H1 (cell line): Measurements from ENCODE around the gene ATF3. TPM values are rescaled to one million over a fixed set of nuclear protein-coding genes. Genes with fewer than 3 reads are reported as not detected.

ENCODE experiments used
- CTCF ChIA-PET: fragments of 300-600 bp; sonication (Branson Sonifier 250); formaldehyde crosslinking; loops from one replicate; lab custom pipeline; 2021; ENCODE audit not compliant: partially characterized antibody; lab: Charles Lee
- POLR2A ChIA-PET: fragments of 300-600 bp; sonication (Branson Sonifier 250); formaldehyde crosslinking; loops from one replicate; lab custom pipeline; 2021; ENCODE audit warnings: inconsistent platforms; ENCODE audit not compliant: partially characterized antibody; lab: Charles Lee
- DNase-seq, 2 experiments: peaks; one replicate each; pipeline versions ENCODE4 v3.0.0 to v3.0.0-alpha.2; 2010 to 2022; ENCODE audit warnings: low spot score in 2 of 2, low read depth in 1 of 2, mixed read lengths in 1 of 2
- FAIRE-seq: peaks from 2 replicates; lab custom pipeline; 2011; peaks lifted over from hg19 to GRCh38; lab: Jason Lieb, UNC
- H2AFZ ChIP-seq: 2 replicates; pipeline ENCODE4 v1.8.1; 2012; ENCODE audit warnings: low read length, inconsistent platforms
- H2AK5ac ChIP-seq: 2 replicates; pipeline ENCODE4 v1.6.1; 2013; ENCODE audit warnings: low read depth, low read length
- H2BK120ac ChIP-seq: replicated peaks from 2 replicates; pipeline ENCODE3; 2013; ENCODE audit warnings: low read depth, low read length, inconsistent platforms
- H2BK12ac ChIP-seq: 2 replicates; pipeline ENCODE4 v1.6.1; 2013; ENCODE audit warnings: low read depth, low read length
- H2BK15ac ChIP-seq: 2 replicates; pipeline ENCODE4 v1.6.1; 2013; ENCODE audit warnings: low read length
- H2BK20ac ChIP-seq: 2 replicates; pipeline ENCODE4 v1.6.1; 2013; ENCODE audit warnings: low read length
- H2BK5ac ChIP-seq: 2 replicates; pipeline ENCODE4 v1.6.1; 2013; ENCODE audit warnings: low read depth, low read length
- H3K14ac ChIP-seq: 2 replicates; pipeline ENCODE4 v1.6.1; 2013; ENCODE audit warnings: inconsistent platforms; ENCODE audit not compliant: insufficient read length
- H3K18ac ChIP-seq: 2 replicates; pipeline ENCODE4 v1.6.1; 2013; ENCODE audit warnings: low read length; ENCODE audit errors: extremely low read depth
- H3K23ac ChIP-seq: 2 replicates; pipeline ENCODE4 v1.6.1; 2013; ENCODE audit warnings: inconsistent platforms; ENCODE audit not compliant: insufficient read length
- H3K23me2 ChIP-seq: 2 replicates; pipeline ENCODE4 v1.6.1; 2013; ENCODE audit warnings: low read depth, low read length
- H3K27ac ChIP-seq: 2 replicates; pipeline ENCODE4 v1.6.1; 2011; ENCODE audit warnings: low read depth, low read length, inconsistent platforms
- H3K27me3 ChIP-seq, 4 experiments: replicated peaks in 1 of 4; 1 replicate in 1 of 4; 2 replicates in 3 of 4; pipeline versions ENCODE4 v1.6.1 to v1.8.1; 2011 to 2013; ENCODE audit warnings: low read length in 3 of 4, mild to moderate bottlenecking in 3 of 4, inconsistent platforms in 2 of 4, mixed read lengths in 2 of 4, moderate library complexity in 1 of 4; ENCODE audit not compliant: control insufficient read depth in 3 of 4, insufficient read depth in 3 of 4; ENCODE audit errors: extremely low read depth in 1 of 4
- H3K36me3 ChIP-seq, 4 experiments: 2 replicates each; pipeline versions ENCODE4 v1.6.1 to v1.8.1; 2011 to 2013; ENCODE audit warnings: mild to moderate bottlenecking in 4 of 4, low read length in 3 of 4, moderate library complexity in 2 of 4, control low read depth in 1 of 4, inconsistent platforms in 1 of 4; ENCODE audit not compliant: insufficient read depth in 4 of 4, control insufficient read depth in 2 of 4
- H3K4ac ChIP-seq: replicated peaks from 2 replicates; pipeline ENCODE3; 2013; ENCODE audit warnings: low read length, low read depth, mixed read lengths, inconsistent platforms; ENCODE audit not compliant: insufficient read length
- H3K4me1 ChIP-seq, 4 experiments: replicated peaks in 1 of 4; 1 replicate in 1 of 4; 2 replicates in 3 of 4; pipeline versions ENCODE4 v1.6.1 to v1.8.1; 2011 to 2013; ENCODE audit warnings: low read length in 3 of 4, inconsistent platforms in 2 of 4, mixed read lengths in 1 of 4; ENCODE audit not compliant: insufficient read depth in 4 of 4, control insufficient read depth in 3 of 4
- H3K4me2 ChIP-seq, 2 experiments: 2 replicates each; pipeline versions ENCODE4 v1.6.1 to v1.8.1; 2011 to 2013; ENCODE audit warnings: low read depth in 2 of 2, low read length in 2 of 2, control low read depth in 1 of 2, inconsistent platforms in 1 of 2, mild to moderate bottlenecking in 1 of 2; ENCODE audit not compliant: insufficient read depth in 1 of 2
- H3K4me3 ChIP-seq, 4 experiments: fragments of 200-600, 300-600 bp in 1 of 4; sonication (generic), shearing (Covaris generic), sonication (Bioruptor Twin) in 1 of 4; 2 replicates each; pipeline versions ENCODE4 v1.5.1 to v1.8.1; 2011 to 2016; ENCODE audit warnings: low read length in 4 of 4, low read depth in 3 of 4, control low read depth in 2 of 4, inconsistent platforms in 2 of 4, mild to moderate bottlenecking in 2 of 4, mixed read lengths in 1 of 4, moderate library complexity in 1 of 4; ENCODE audit not compliant: insufficient read depth in 2 of 4; ENCODE audit errors: extremely low read depth in 1 of 4
- H3K56ac ChIP-seq: replicated peaks from 2 replicates; pipeline ENCODE3; 2013; ENCODE audit warnings: low read depth, mild to moderate bottlenecking, mixed read lengths, low read length, inconsistent platforms; ENCODE audit not compliant: insufficient read length
- H3K79me1 ChIP-seq: 2 replicates; pipeline ENCODE4 v1.6.1; 2013; ENCODE audit warnings: low read depth, low read length, control low read depth
- H3K79me2 ChIP-seq, 2 experiments: 2 replicates each; pipeline versions ENCODE4 v1.6.1 to v1.8.1; 2012 to 2013; ENCODE audit warnings: low read length in 2 of 2, mild to moderate bottlenecking in 2 of 2, inconsistent platforms in 1 of 2; ENCODE audit not compliant: insufficient read depth in 2 of 2, control insufficient read depth in 1 of 2
- H3K9ac ChIP-seq, 4 experiments: replicated peaks in 1 of 4; 1 replicate in 1 of 4; 2 replicates in 3 of 4; pipeline versions ENCODE4 v1.6.1 to v1.8.1; 2011 to 2013; ENCODE audit warnings: low read depth in 3 of 4, low read length in 3 of 4, control low read depth in 2 of 4, mild to moderate bottlenecking in 2 of 4, moderate library complexity in 2 of 4, inconsistent platforms in 1 of 4; ENCODE audit errors: extremely low read depth in 1 of 4
- H3K9me3 ChIP-seq, 2 experiments: 2 replicates each; pipeline versions ENCODE4 v1.6.1 to v1.8.1; 2012 to 2013; ENCODE audit warnings: mild to moderate bottlenecking in 2 of 2, moderate library complexity in 2 of 2, control low read depth in 1 of 2, inconsistent platforms in 1 of 2, low read depth in 1 of 2, low read length in 1 of 2, mixed read lengths in 1 of 2; ENCODE audit not compliant: insufficient read depth in 2 of 2
- H4K20me1 ChIP-seq, 2 experiments: replicated peaks in 1 of 2; 2 replicates each; pipeline versions ENCODE3 to v1.8.1; 2011 to 2013; ENCODE audit warnings: inconsistent platforms in 2 of 2, low read length in 2 of 2, mild to moderate bottlenecking in 1 of 2; ENCODE audit not compliant: insufficient read depth in 2 of 2, control insufficient read depth in 1 of 2
- H4K5ac ChIP-seq: 2 replicates; pipeline ENCODE4 v1.6.1; 2013; ENCODE audit warnings: low read length, low read depth, mixed read lengths, inconsistent platforms; ENCODE audit not compliant: insufficient read length
- H4K8ac ChIP-seq: 2 replicates; pipeline ENCODE4 v1.8.0; 2013; ENCODE audit warnings: mild to moderate bottlenecking, moderate library complexity, low read length, inconsistent platforms; ENCODE audit not compliant: insufficient read depth; ENCODE audit errors: extremely low read depth
- H4K91ac ChIP-seq: replicated peaks from 2 replicates; pipeline ENCODE3; 2013; ENCODE audit warnings: low read length, mixed read lengths, inconsistent platforms; ENCODE audit not compliant: insufficient read length
- CBX8 ChIP-seq: fragments of 300-800, 300-1000 bp; sonication (generic); IDR thresholded peaks from 2 replicates; pipeline ENCODE4 v1.7.1; 2016; ENCODE audit warnings: low read depth, low read length, borderline replicate concordance
- KDM4A ChIP-seq: IDR thresholded peaks from one replicate; pipeline ENCODE4 v1.7.1; 2012; ENCODE audit warnings: low read depth, mild to moderate bottlenecking, moderate library complexity, low read length, inconsistent platforms; ENCODE audit not compliant: severe bottlenecking
- RNF2 ChIP-seq: fragments of 200-900, 300-1000 bp; sonication (generic); IDR thresholded peaks from 2 replicates; pipeline ENCODE4 v1.7.1; 2016; ENCODE audit warnings: borderline replicate concordance, low read depth, mild to moderate bottlenecking, antibody characterized with exemption, low read length; ENCODE audit not compliant: poor library complexity, severe bottlenecking; ENCODE audit errors: missing control alignments
- SAP30 ChIP-seq: fragments of 300-600 bp; sonication (generic); IDR thresholded peaks from 2 replicates; pipeline ENCODE4 v1.7.1; 2012; ENCODE audit warnings: low read length, moderate library complexity, mild to moderate bottlenecking, inconsistent platforms; ENCODE audit not compliant: insufficient read depth, insufficient replicate concordance
- TAF1 ChIP-seq: IDR thresholded peaks from 2 replicates; pipeline ENCODE4 v1.6.1; 2011; ENCODE audit warnings: mild to moderate bottlenecking, low read depth, low read length
- WGBS, 2 experiments: shearing (Covaris generic) in 1 of 2; methylation state at CpG; one replicate each; pipeline versions ENCODE4 v1.1.6 to v1.1.7; 2013 to 2015; ENCODE audit warnings: low lambda C conversion rate in 2 of 2, mixed read lengths in 2 of 2, inconsistent platforms in 1 of 2, low coverage in 1 of 2, missing lambda C conversion rate in 1 of 2; ENCODE audit not compliant: insufficient replicate concordance in 2 of 2, insufficient coverage in 1 of 2, insufficient read length in 1 of 2; ENCODE audit errors: extremely low coverage in 1 of 2, missing lambda C conversion rate in 1 of 2; 5-methylcytosine and 5-hydroxymethylcytosine counted together
- polyA plus RNA-seq, 7 experiments: library from polyadenylated mRNA; depleted of rRNA in 3 of 7; stranded (reverse) in 5 of 7; unstranded in 2 of 7; fragments of >200 nt in 5 of 7; fragments of 200-250 nt in 2 of 7; gene quantifications; 1 replicate in 5 of 7; 2 replicates in 1 of 7; 4 replicates in 1 of 7; pipeline versions ENCODE4 v1.2.1 to v1.2.3, GENCODE V29; 2011 to 2013; ENCODE audit warnings: missing spikeins in 2 of 7, mixed read lengths in 2 of 7
- total RNA-seq: library from RNA; stranded (reverse); fragmentation: NEBNext Ultra II Directional; extraction: Animal tissue kit (Norgen Biotek cat#: 25700); gene quantifications from 2 replicates; pipeline ENCODE4 v1.2.1, GENCODE V29; 2021

The ATF3 gene
- total and polyA plus RNA-seq, 2 of the 8 experiments (the other 6 are each of a cell fraction or from before 2014, with no cell fraction given), result 12.2 to 27.7 TPM

- no peaks in the 10 kb centered on the region for H3K79me2 ChIP-seq
- H2AK5ac ChIP-seq, result no peak overlapping the region
- H3K9me3 ChIP-seq, result no peaks in the 10 kb centered on the region
- H4K91ac ChIP-seq, result no peak overlapping the region
- H4K5ac ChIP-seq, result no peak overlapping the region
- H3K4me3 ChIP-seq, result no peak overlapping the region
- no peak overlapping the region for H2AFZ ChIP-seq
- POLR2A ChIA-PET, result interaction anchor here (1.3 to 2.1 kb wide), 2 partner anchors 40 kb away, joined by 4 read pairs; partner anchors contain the start of gene ATF3
- no peak overlapping the region for H3K4ac ChIP-seq
- TF ChIP-seq SAP30 (no peak), RNF2 (no peak), KDM4A (no peak), TAF1 (no peak), CBX8 (no peak)
- DNase-seq, result no peak
- no peak overlapping the region for H2BK20ac ChIP-seq
- H3K23me2 ChIP-seq, result no peaks in the 10 kb centered on the region; the same call in 1 of the 2 replicates
- H4K20me1 ChIP-seq, result no peaks in the 10 kb centered on the region
- no peak for FAIRE-seq
- H3K23ac ChIP-seq, result no peak overlapping the region
- H2BK120ac ChIP-seq, result no peak overlapping the region
- no peak overlapping the region for H4K8ac ChIP-seq
- H3K27me3 ChIP-seq, result no peaks in the 10 kb centered on the region
- H3K27ac ChIP-seq, result no peak overlapping the region
- no peak overlapping the region for H3K14ac ChIP-seq
- no peak overlapping the region for H3K4me2 ChIP-seq
- 94% methylated on average over 2 of the region's 2 CpGs; no CpG with 5 or more reads in 1 of the 2 experiments for WGBS, 2 experiments
- CTCF ChIA-PET, result interaction anchor here (1.2 to 1.6 kb wide), 3 partner anchors 8 to 50 kb away, joined by 3 to 5 read pairs (median 3); partner anchors contain the start of gene BATF3
- no peaks in the 10 kb centered on the region for H3K4me1 ChIP-seq
- no peak overlapping the region for H2BK15ac ChIP-seq
- no peak overlapping the region for H3K9ac ChIP-seq
- H2BK5ac ChIP-seq, result no peak overlapping the region
- H3K79me1 ChIP-seq, result no peaks in the 10 kb centered on the region
- H2BK12ac ChIP-seq, result no peak overlapping the region
- no peaks in the 10 kb centered on the region for H3K36me3 ChIP-seq
- H3K18ac ChIP-seq, result no peak overlapping the region
- H3K56ac ChIP-seq, result no peak overlapping the region
Measured at GRCh38 chr1:212649020-212649419, 40.5 kb downstream of the ATF3 start.
